Measurements from ENCODE around the gene MYH14.

Gene MYH14

DNA sequence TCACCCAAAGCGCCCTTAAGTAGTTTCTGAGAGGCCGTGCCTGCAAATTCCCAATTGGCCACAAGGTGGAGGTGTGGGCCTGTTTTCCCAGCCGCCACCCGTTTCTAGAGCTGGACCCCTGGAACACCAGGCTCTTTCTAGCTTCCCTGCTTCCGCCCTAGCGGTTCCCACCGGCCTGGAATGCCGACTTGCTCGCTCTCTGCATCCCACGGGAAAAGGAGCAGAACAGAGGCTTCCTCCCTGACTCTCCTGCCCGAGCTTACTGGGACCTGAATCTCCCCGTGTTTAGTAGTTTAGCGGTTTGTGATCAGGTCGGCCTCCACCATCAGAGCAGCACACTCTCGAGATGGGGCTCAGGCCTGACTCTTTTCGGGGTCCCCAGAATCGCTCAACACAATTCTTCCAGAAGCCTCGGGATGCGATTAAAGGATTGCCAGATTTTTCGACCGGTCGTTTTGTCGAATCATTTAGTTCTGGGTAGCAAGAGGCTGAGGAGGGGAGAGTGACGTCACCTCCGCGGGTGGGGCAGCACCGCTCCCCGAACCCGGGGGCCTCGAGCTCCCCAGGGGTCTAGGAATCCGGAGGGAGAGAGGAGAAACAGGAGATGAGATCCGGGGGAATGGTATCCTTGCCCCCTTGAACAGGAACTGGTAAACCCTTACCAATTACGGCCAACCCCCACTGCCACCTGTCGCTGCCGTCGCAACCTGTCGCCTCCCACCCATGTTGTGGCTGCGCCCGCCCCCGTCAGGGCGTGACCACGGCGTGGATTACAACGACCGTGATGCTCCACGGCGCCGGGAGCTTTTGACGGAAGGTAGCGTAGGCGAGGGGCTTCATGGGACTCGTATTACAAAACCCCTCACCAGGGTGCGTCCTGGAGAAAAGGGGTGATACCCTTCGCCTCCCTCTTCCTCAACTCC lies 154.0 kb downstream of the MYH14 start:
- TF ChIP-seq, protein P1, sequence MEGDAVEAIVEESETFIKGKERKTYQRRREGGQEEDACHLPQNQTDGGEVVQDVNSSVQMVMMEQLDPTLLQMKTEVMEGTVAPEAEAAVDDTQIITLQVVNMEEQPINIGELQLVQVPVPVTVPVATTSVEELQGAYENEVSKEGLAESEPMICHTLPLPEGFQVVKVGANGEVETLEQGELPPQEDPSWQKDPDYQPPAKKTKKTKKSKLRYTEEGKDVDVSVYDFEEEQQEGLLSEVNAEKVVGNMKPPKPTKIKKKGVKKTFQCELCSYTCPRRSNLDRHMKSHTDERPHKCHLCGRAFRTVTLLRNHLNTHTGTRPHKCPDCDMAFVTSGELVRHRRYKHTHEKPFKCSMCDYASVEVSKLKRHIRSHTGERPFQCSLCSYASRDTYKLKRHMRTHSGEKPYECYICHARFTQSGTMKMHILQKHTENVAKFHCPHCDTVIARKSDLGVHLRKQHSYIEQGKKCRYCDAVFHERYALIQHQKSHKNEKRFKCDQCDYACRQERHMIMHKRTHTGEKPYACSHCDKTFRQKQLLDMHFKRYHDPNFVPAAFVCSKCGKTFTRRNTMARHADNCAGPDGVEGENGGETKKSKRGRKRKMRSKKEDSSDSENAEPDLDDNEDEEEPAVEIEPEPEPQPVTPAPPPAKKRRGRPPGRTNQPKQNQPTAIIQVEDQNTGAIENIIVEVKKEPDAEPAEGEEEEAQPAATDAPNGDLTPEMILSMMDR (conservative IDR thresholded peaks at IDR 0.05; ENCODE audit: low read depth, low read length): peak; percentile 84
- no peak for DNase-seq (ENCODE audit: low read depth)
- H3K4me3 ChIP-seq (ENCODE audit: low read length): peak overlapping the region; percentile 47

DNA sequence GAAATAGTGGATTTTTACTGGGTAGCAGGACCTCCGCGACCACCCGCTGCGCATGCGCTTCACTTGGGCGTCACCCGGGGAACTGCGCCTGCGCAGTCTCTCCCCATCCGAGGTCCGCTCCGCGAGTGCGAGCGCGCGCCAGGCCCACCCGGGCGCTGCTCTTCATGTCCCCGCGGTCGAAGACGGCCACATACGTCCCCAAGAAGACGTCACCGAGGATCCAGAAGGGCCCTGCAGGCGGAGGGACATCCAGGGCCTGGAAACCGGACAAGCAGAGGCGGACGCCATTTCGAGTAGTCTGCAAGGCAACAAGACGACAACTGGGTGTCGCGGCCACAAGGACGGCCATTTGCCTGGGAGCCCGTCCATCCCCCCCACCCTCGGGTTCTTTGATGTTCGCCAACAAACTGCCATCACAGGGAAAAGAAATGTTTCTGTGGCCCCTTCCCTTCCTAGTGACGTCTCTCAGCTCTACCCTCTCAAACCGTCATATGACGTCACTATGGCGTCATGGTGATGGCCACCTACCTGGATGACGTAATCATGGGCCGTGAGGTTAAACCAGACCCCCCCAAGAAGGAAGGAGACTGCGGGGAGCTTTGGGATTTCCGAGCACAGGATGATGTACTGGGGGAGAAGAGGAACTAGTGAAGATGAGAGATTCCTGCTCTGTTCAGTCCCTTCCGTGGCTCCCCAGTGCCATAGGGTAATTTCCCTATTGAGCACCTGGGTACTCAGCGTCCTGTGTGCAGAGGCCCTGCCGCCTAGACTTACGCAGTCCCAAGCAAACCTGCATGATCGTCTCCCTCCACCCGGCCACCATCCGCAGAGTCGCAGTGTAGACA lies 155.3 kb downstream of the MYH14 start:
- no peak for DNase-seq (ENCODE audit: low read depth)
- TF ChIP-seq, protein P1 (conservative IDR thresholded peaks at IDR 0.05; ENCODE audit: low read depth, low read length): no peak
- peak overlapping the region; percentile 37 for H3K4me3 ChIP-seq (ENCODE audit: low read length)

DNA sequence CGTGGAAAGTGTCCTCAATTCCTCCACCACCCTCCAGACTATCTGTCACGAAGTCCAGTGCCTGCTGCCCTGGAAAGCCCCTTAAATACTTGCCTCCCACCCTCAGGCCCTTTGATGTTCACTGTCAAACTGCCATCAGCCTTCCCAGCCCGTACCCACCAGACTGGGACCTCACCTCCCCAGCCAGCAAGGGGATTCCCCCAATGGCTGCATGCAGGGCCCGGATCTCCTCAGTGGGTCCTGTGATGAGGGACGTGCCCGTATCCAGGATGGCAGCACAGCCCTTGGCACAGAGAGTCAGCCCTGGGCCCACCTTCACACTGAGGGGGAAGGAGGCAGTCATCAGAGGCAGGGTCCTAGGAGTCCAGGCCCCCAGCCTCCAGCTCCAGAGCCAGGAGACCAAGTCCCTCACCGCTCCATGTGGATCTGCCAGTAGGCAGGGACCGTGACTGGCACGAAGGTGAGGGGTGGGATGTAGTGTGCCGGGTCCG lies 156.0 kb downstream of the MYH14 start:
- DNase-seq (ENCODE audit: low read depth): no peak
- TF ChIP-seq, protein P1 (conservative IDR thresholded peaks at IDR 0.05; ENCODE audit: low read depth, low read length): no peak
- no peak overlapping the region for H3K4me3 ChIP-seq (ENCODE audit: low read length)

Measured in retinal pigment epithelial cell (primary cell).